Thyroid gland (tissue), 4 donors: ENCODE results near the gene DCXR. TPM values are rescaled to one million over a fixed set of nuclear protein-coding genes. Genes with fewer than 3 reads are reported as not detected.

Source experiments
- DNase-seq, 2 donors: peaks; one replicate each; pipeline ENCODE4 v3.0.0-alpha.2; 2019
- H3K27ac ChIP-seq, 3 donors: fragments of 200-600 bp; sonication (generic); 1 replicate in 2 of 3; 2 replicates in 1 of 3; pipeline ENCODE4 v1.5.1; 2016 to 2019; ENCODE audit warnings: mild to moderate bottlenecking in 1 of 3, moderate library complexity in 1 of 3
- H3K27me3 ChIP-seq: fragments of 200-600 bp; sonication (generic); one replicate; pipeline ENCODE4 v1.5.1; 2019
- H3K36me3 ChIP-seq, 2 donors: fragments of 200-600 bp; sonication (generic); one replicate each; pipeline ENCODE4 v1.5.1; 2016 to 2019
- H3K4me1 ChIP-seq, 2 donors: fragments of 200-600 bp; sonication (generic); one replicate each; pipeline ENCODE4 v1.5.1; 2017 to 2019
- H3K4me3 ChIP-seq, 3 donors: fragments of 200-600 bp; sonication (generic); replicated peaks in 1 of 3; 1 replicate in 2 of 3; 2 replicates in 1 of 3; pipeline ENCODE4 v1.5.1; 2016; ENCODE audit warnings: mild to moderate bottlenecking in 1 of 3
- H3K9me3 ChIP-seq: fragments of 200-600 bp; sonication (generic); one replicate; pipeline ENCODE4 v1.5.1; 2017
- CTCF ChIP-seq, 6 experiments: fragments of 200-600 bp in 3 of 6; fragments of 450-650 bp in 3 of 6; sonication (generic) in 3 of 6; IDR thresholded peaks; one replicate each; pipeline ENCODE4 v1.5.1; 2016 to 2019; ENCODE audit warnings: antibody characterized with exemption in 6 of 6, mild to moderate bottlenecking in 2 of 6, inconsistent platforms in 1 of 6, moderate library complexity in 1 of 6
- POLR2A ChIP-seq, 2 donors: fragments of 450-650 bp; IDR thresholded peaks; one replicate each; pipeline ENCODE4 v1.6.1; 2017; ENCODE audit warnings: antibody characterized with exemption in 2 of 2, mild to moderate bottlenecking in 2 of 2, moderate library complexity in 1 of 2
- WGBS, 2 donors: methylation state at CpG; one replicate each; pipeline ENCODE4 v1.1.5; 2017; 5-methylcytosine and 5-hydroxymethylcytosine counted together
- intact Hi-C: fragments of 100-400 bp; cut with DNase I; formaldehyde crosslinking; loops from one replicate; pipeline ENCODE4 v1.15.1; 2023
- total RNA-seq, 4 donors: library from RNA; depleted of rRNA; stranded (reverse); fragments of >200 nt; gene quantifications; one replicate each; pipeline ENCODE4 v1.2.3, GENCODE V29; 2016

DCXR gene
- total RNA-seq, 4 donors from 2014 or later: 88.6 to 161 (median 114) TPM

GRCh38 chr17:82047914-82048570 is 10.5 kb upstream of the DCXR start:
- no peaks in the 10 kb centered on the region for H3K9me3 ChIP-seq
- peaks cover 13 to 17% of the 10 kb centered on the region in 2 donors for H3K4me1 ChIP-seq
- no peaks in the 10 kb centered on the region for H3K27me3 ChIP-seq
- DNase-seq: no peak
- no peak overlapping the region for H3K4me3 ChIP-seq
- TF ChIP-seq CTCF (IDR thresholded peaks at IDR 0.05) (no peak), POLR2A (IDR thresholded peaks at IDR 0.05) (no peak)
- intact Hi-C loops: no loop called here
- WGBS, 2 donors: 89 to 96% methylated on average over 6 to 22 of the region's 25 CpGs
- peaks cover 4 to 8% of the 10 kb centered on the region in 2 donors for H3K36me3 ChIP-seq
- H3K27ac ChIP-seq: no peak overlapping the region

GRCh38 chr17:82047379-82047778 is 9.9 kb upstream of the DCXR start:
- TF ChIP-seq POLR2A (IDR thresholded peaks at IDR 0.05) (no peak), CTCF (IDR thresholded peaks at IDR 0.05) (no peak)
- H3K4me1 ChIP-seq: peaks cover 7 to 11% of the 10 kb centered on the region in 2 donors
- H3K27me3 ChIP-seq: no peaks in the 10 kb centered on the region
- no peaks in the 10 kb centered on the region for H3K9me3 ChIP-seq
- H3K4me3 ChIP-seq: no peak overlapping the region
- intact Hi-C loops: no loop called here
- H3K36me3 ChIP-seq: peaks cover 4 to 8% of the 10 kb centered on the region in 2 donors
- DNase-seq: no peak
- H3K27ac ChIP-seq: no peak overlapping the region
- WGBS, 2 donors: 88 to 94% methylated on average over 24 of the region's 24 CpGs

- H3K27me3 ChIP-seq: no peaks in the 10 kb centered on the region
- H3K4me1 ChIP-seq: peaks cover 6 to 10% of the 10 kb centered on the region in 2 donors
- no peak for TF ChIP-seq POLR2A (IDR thresholded peaks at IDR 0.05)
- no peak for TF ChIP-seq CTCF (IDR thresholded peaks at IDR 0.05)
- intact Hi-C loops: no loop called here
- H3K36me3 ChIP-seq: peaks cover 4 to 8% of the 10 kb centered on the region in 2 donors
- no peaks in the 10 kb centered on the region for H3K9me3 ChIP-seq
- DNase-seq: no peak
- no peak overlapping the region for H3K4me3 ChIP-seq
- 95 to 96% methylated on average over 21 of the region's 21 CpGs for WGBS, 2 donors
- no peak overlapping the region for H3K27ac ChIP-seq
These were observed 9.4 kb upstream of the DCXR start for GRCh38 chr17:82046903-82047302.

- H3K9me3 ChIP-seq: no peaks in the 10 kb centered on the region
- H3K4me3 ChIP-seq: no peak overlapping the region
- intact Hi-C loops: no loop called here
- no peak for DNase-seq
- peaks cover 6 to 9% of the 10 kb centered on the region in 2 donors for H3K4me1 ChIP-seq
- H3K27me3 ChIP-seq: no peaks in the 10 kb centered on the region
- H3K36me3 ChIP-seq: peaks cover 4 to 8% of the 10 kb centered on the region in 2 donors
- no peak overlapping the region for H3K27ac ChIP-seq
- 82 to 87% methylated on average over 4 to 13 of the region's 14 CpGs for WGBS, 2 donors
- TF ChIP-seq CTCF (IDR thresholded peaks at IDR 0.05): no peak
- no peak for TF ChIP-seq POLR2A (IDR thresholded peaks at IDR 0.05)
These were observed 8.5 kb upstream of the DCXR start for GRCh38 chr17:82045936-82046484.

- intact Hi-C loops: no loop called here
- Histone ChIP-seq H3K36me3 (no peaks in the 10 kb centered on the region), H3K9me3 (no peaks in the 10 kb centered on the region), H3K27me3 (no peaks in the 10 kb centered on the region), H3K4me1 (no peaks in the 10 kb centered on the region), H3K27ac (no peak overlapping the region), H3K4me3 (no peak overlapping the region)
- 68 to 71% methylated on average over 6 to 12 of the region's 16 CpGs for WGBS, 2 donors
- no peak for DNase-seq
- no peak for TF ChIP-seq POLR2A (IDR thresholded peaks at IDR 0.05)
- TF ChIP-seq CTCF (IDR thresholded peaks at IDR 0.05): no peak
These were observed 6.0 kb upstream of the DCXR start for GRCh38 chr17:82043507-82043906.
